GM12865 (cell line): Measurements from ENCODE around the gene ZNF768.
A peak's percentile ranks its signal among the peaks of the same experiment; 100 is the strongest.

ENCODE experiments used
- DNase-seq: peaks from one replicate; pipeline ENCODE4 v3.0.0; 2010; ENCODE audit warnings: low read depth
- H3K4me3 ChIP-seq: 2 replicates; pipeline ENCODE4 v1.5.1; 2011; ENCODE audit warnings: mild to moderate bottlenecking, low read depth, low read length, control low read depth
- TF ChIP-seq, protein P1 (sequence below): IDR thresholded peaks from 2 replicates; pipeline ENCODE4 v1.5.1; 2011; ENCODE audit warnings: low read length, control low read depth, low read depth, inconsistent platforms; ENCODE audit not compliant: insufficient read depth; ENCODE audit errors: missing control alignments

ZNF768 gene

DNA sequence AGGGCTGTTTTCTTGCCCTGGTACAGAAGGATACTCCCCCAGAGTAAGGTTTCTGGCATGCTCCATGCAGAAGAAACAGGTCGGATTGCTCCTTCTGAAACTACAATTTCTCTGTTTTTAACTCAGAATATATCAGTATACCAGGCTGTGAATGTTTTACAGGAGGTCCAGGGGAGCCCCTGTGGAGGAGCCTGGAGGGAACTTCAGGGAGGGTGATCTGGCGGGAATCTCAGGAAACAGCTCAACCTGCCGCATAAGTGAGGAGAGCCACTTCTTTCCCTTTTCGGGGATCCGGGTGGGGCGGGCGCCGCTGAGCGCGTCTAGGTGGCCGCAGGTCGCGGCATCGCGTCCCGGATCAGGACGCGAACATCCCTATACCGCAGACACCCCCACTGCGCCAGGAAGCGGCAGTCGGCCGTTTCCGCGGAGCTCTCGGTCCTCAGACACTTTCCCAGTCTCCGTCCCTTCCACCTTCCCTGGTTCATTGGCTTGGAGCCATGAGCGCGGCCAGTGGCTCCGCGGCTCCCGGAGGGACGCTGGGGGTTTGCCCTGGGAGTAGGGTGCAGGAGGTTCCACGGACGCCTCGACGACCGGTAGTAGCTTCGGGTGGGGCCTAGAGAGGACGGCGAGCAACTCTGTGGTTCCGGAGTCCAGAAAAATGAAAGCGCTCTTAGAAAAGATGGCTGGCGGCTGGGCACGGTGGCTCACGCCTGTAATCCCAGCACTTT, 34.9 kb upstream of the ZNF768 start:
- DNase-seq = no peak
- TF ChIP-seq, protein P1, sequence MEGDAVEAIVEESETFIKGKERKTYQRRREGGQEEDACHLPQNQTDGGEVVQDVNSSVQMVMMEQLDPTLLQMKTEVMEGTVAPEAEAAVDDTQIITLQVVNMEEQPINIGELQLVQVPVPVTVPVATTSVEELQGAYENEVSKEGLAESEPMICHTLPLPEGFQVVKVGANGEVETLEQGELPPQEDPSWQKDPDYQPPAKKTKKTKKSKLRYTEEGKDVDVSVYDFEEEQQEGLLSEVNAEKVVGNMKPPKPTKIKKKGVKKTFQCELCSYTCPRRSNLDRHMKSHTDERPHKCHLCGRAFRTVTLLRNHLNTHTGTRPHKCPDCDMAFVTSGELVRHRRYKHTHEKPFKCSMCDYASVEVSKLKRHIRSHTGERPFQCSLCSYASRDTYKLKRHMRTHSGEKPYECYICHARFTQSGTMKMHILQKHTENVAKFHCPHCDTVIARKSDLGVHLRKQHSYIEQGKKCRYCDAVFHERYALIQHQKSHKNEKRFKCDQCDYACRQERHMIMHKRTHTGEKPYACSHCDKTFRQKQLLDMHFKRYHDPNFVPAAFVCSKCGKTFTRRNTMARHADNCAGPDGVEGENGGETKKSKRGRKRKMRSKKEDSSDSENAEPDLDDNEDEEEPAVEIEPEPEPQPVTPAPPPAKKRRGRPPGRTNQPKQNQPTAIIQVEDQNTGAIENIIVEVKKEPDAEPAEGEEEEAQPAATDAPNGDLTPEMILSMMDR = no peak
- no peak overlapping the region for H3K4me3 ChIP-seq

- no peak overlapping the region for H3K4me3 ChIP-seq
- no peak for DNase-seq
- TF ChIP-seq, protein P1 = no peak
Observed at GRCh38 chr16:30559690-30560089, 33.3 kb upstream of the ZNF768 start.

GRCh38 chr16:30558789-30559377, 32.5 kb upstream of the ZNF768 start:
- H3K4me3 ChIP-seq = peak overlapping the region; percentile 83
- DNase-seq = no peak
- TF ChIP-seq, protein P1 = no peak

DNA sequence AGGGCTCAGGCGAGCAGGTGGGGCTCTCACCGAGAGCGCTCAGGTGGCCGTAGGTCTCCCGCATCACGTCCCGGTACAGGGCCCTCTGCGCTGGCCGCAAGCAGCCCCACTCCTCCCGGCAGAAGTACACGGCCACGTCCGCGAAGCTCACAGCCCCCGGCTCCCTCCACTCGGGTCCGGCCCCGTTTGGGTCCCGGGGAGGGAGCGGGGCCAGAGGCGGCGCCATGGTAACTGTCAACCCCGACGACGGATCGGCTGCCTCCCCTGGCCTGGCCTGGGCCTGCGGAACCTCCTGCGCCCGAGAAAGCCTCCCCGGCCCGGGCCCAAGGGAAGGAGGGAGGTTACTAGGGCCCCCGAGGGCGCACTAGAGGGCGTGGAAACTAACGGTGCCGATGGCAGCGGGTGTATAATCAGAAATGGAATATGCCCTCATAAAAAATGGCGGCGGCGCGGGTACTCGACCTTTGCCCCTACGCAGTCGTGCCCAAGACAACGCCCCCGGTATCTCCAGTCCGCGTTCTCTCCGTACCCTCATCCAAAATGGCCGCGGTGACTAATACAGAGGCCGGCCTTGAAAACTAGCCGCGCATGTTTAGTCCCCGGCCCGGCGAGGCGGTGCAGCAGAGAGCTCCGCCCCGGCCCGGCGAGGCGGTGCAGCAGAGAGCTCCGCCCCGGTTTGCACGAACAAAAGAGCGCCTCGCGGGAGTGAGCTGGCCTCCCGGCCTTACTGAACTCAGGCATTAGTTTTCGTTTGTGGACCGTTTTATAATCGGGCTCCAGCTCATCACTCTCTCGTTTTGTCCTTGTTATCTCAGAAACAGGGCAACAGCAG, 31.8 kb upstream of the ZNF768 start, which contains the start of gene ZNF764:
Gene ZNF764, minus strand, starts transcription at position 418 of the 832 bp plus-strand sequence. Its CDS starts 192 bp downstream, at position 226.
- peak within 1 kb of the TSS; percentile 83 for H3K4me3 ChIP-seq

GRCh38 chr16:30557707-30557956, 31.3 kb upstream of the ZNF768 start:
- peak overlapping the region; percentile 83 for H3K4me3 ChIP-seq
- DNase-seq = no peak
- TF ChIP-seq, protein P1 = no peak

More for the DNA sequence above, 31.8 kb upstream of the ZNF768 start, which contains the start of gene ZNF764:
- peak; percentile 98 for DNase-seq
- TF ChIP-seq, protein P1 = no peak

GRCh38 chr16:30556125-30556473, 29.7 kb upstream of the ZNF768 start:
- no peak overlapping the region for H3K4me3 ChIP-seq
- DNase-seq = no peak
- TF ChIP-seq, protein P1 = no peak
